ENCODE data around the gene XAF1.

XAF1 gene, protein sequence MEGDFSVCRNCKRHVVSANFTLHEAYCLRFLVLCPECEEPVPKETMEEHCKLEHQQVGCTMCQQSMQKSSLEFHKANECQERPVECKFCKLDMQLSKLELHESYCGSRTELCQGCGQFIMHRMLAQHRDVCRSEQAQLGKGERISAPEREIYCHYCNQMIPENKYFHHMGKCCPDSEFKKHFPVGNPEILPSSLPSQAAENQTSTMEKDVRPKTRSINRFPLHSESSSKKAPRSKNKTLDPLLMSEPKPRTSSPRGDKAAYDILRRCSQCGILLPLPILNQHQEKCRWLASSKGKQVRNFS

DNA sequence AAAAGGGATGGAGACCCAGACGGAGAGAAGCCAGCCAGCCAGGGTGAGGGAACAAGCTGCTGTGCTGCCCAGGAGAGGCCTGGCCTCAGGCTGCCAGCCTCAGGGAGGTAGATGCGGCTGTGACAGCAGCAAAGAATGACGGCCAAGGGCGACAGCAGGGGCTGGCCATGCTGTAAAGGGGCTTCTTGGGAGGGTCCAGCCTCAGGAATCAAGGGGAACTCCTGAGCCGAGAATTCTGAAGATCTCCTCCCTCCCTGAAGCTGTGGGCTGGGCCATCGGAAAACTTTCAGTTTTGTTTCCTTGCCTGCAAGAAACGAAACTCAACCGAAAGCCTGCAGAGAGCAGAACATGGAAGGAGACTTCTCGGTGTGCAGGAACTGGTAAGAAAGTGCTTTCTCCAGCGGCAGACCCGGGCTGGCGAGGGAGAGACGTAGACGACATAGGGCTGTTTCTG, at the start of gene XAF1:
Gene XAF1, plus strand, starts transcription at position 316 of the 454 bp plus-strand sequence. Its CDS starts 33 bp downstream, at position 349.
- Histone ChIP-seq H3K27ac (ENCODE audit: low read depth, low read length) (no peak within 1 kb of the TSS), H3K9ac (ENCODE audit: low read length) (no peak within 1 kb of the TSS), H2AFZ (ENCODE audit: low read depth, low read length, severe bottlenecking) (no peak within 1 kb of the TSS)

DNA sequence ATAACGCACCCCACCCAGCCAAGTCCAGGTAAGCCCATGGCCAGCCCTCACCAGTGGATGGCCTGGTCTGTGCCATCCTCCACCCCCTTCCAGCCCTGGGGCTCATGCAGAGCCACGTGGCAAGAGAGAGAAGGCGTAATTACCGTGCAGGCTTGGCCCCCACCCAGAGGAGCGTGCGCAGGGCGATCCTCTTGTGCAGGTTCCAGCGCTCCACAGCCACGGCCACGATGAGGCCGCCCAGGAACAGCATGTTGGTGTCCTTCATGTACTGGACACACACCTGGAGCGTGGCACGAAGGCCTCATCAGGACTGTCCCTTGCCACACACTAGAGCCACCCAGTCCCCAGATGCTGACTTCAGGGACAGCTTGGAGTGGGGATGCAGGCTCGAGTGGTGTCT, 49.3 kb upstream of the XAF1 start:
- H3K9ac ChIP-seq (ENCODE audit: low read length) = no peak overlapping the region
- H3K4me2 ChIP-seq (ENCODE audit: low read depth, low read length, poor library complexity, severe bottlenecking) = no peak overlapping the region
- H3K36me3 ChIP-seq (ENCODE audit: low read length) = no peaks in the 10 kb centered on the region
- H3K9me3 ChIP-seq (ENCODE audit: insufficient read depth, low read length) = no peaks in the 10 kb centered on the region
- H3K4me3 ChIP-seq (ENCODE audit: insufficient read depth, low read length, poor library complexity, severe bottlenecking) = no peak overlapping the region
- H3F3A ChIP-seq (ENCODE audit: insufficient read depth) = no peaks in the 10 kb centered on the region
- no peak for TF ChIP-seq EZH2phosphoT487 (conservative IDR thresholded peaks at IDR 0.05; ENCODE audit: low read length)
- TF ChIP-seq, protein P1, sequence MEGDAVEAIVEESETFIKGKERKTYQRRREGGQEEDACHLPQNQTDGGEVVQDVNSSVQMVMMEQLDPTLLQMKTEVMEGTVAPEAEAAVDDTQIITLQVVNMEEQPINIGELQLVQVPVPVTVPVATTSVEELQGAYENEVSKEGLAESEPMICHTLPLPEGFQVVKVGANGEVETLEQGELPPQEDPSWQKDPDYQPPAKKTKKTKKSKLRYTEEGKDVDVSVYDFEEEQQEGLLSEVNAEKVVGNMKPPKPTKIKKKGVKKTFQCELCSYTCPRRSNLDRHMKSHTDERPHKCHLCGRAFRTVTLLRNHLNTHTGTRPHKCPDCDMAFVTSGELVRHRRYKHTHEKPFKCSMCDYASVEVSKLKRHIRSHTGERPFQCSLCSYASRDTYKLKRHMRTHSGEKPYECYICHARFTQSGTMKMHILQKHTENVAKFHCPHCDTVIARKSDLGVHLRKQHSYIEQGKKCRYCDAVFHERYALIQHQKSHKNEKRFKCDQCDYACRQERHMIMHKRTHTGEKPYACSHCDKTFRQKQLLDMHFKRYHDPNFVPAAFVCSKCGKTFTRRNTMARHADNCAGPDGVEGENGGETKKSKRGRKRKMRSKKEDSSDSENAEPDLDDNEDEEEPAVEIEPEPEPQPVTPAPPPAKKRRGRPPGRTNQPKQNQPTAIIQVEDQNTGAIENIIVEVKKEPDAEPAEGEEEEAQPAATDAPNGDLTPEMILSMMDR (IDR thresholded peaks at IDR 0.05; ENCODE audit: insufficient read depth, low read length, poor library complexity, severe bottlenecking) = no peak
- H3K79me2 ChIP-seq (ENCODE audit: insufficient read depth, low read length) = no peaks in the 10 kb centered on the region
- H3K27me3 ChIP-seq (ENCODE audit: low read length) = no peaks in the 10 kb centered on the region
- no peak overlapping the region for H3K27ac ChIP-seq (ENCODE audit: low read depth, low read length)
- no peaks in the 10 kb centered on the region for H3K9me2 ChIP-seq (replicated peaks; ENCODE audit: insufficient read depth, low read length)
- no peaks in the 10 kb centered on the region for H4K20me1 ChIP-seq (ENCODE audit: low read depth, low read length)
- no peak overlapping the region for H2AFZ ChIP-seq (ENCODE audit: low read depth, low read length, severe bottlenecking)

More for the DNA sequence above, at the start of gene XAF1:
- H3K79me2 ChIP-seq (ENCODE audit: insufficient read depth, low read length) = no peaks in the 10 kb centered on the region
- peak within 1 kb of the TSS; percentile 8 for H3K4me2 ChIP-seq (ENCODE audit: low read depth, low read length, poor library complexity, severe bottlenecking)
- H3K9me3 ChIP-seq (ENCODE audit: insufficient read depth, low read length) = no peaks in the 10 kb centered on the region
- H3F3A ChIP-seq (ENCODE audit: insufficient read depth) = no peaks in the 10 kb centered on the region
- H3K4me3 ChIP-seq (ENCODE audit: insufficient read depth, low read length, poor library complexity, severe bottlenecking) = no peak within 1 kb of the TSS
- no peaks in the 10 kb centered on the region for H4K20me1 ChIP-seq (ENCODE audit: low read depth, low read length)
- TF ChIP-seq, protein P1 (IDR thresholded peaks at IDR 0.05; ENCODE audit: insufficient read depth, low read length, poor library complexity, severe bottlenecking) = no peak
- TF ChIP-seq EZH2phosphoT487 (conservative IDR thresholded peaks at IDR 0.05; ENCODE audit: low read length) = no peak
- H3K9me2 ChIP-seq (replicated peaks; ENCODE audit: insufficient read depth, low read length) = no peaks in the 10 kb centered on the region
- H3K36me3 ChIP-seq (ENCODE audit: low read length) = no peaks in the 10 kb centered on the region
- H3K27me3 ChIP-seq (ENCODE audit: low read length) = no peaks in the 10 kb centered on the region

DNA sequence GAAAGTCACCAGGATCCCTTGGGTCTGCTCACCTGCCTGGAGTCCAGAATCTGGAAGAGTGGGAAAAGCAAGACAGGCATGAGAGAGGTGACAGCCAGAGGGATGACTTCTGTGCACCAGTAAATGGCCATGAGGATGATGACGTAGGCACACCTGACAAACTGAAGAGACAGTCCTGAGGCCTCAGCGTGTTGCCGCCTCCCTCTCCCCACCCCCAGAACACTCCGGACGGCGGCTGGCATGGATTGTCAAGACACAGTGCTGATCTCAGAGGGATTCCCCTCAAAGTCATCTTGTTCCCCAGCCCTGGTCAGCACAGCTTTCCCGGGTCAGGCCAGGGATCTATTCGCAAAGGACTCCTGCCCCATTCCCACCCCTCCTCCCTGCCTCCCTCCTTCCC, 48.9 kb upstream of the XAF1 start:
- Histone ChIP-seq H3K4me2 (ENCODE audit: low read depth, low read length, poor library complexity, severe bottlenecking) (no peak overlapping the region), H4K20me1 (ENCODE audit: low read depth, low read length) (no peaks in the 10 kb centered on the region), H3K9me3 (ENCODE audit: insufficient read depth, low read length) (no peaks in the 10 kb centered on the region), H3K27ac (ENCODE audit: low read depth, low read length) (no peak overlapping the region), H3K27me3 (ENCODE audit: low read length) (no peaks in the 10 kb centered on the region), H3K4me3 (ENCODE audit: insufficient read depth, low read length, poor library complexity, severe bottlenecking) (no peak overlapping the region), H3K9me2 (replicated peaks; ENCODE audit: insufficient read depth, low read length) (no peaks in the 10 kb centered on the region), H3K36me3 (ENCODE audit: low read length) (no peaks in the 10 kb centered on the region), H3K9ac (ENCODE audit: low read length) (no peak overlapping the region), H3K79me2 (ENCODE audit: insufficient read depth, low read length) (no peaks in the 10 kb centered on the region), H3F3A (ENCODE audit: insufficient read depth) (no peaks in the 10 kb centered on the region), H2AFZ (ENCODE audit: low read depth, low read length, severe bottlenecking) (no peak overlapping the region)
- TF ChIP-seq EZH2phosphoT487 (conservative IDR thresholded peaks at IDR 0.05; ENCODE audit: low read length) = no peak
- TF ChIP-seq, protein P1 (IDR thresholded peaks at IDR 0.05; ENCODE audit: insufficient read depth, low read length, poor library complexity, severe bottlenecking) = no peak

Data from SU-DHL-6 (cell line).